ENCODE data around the gene ZW10.

Gene ZW10

DNA sequence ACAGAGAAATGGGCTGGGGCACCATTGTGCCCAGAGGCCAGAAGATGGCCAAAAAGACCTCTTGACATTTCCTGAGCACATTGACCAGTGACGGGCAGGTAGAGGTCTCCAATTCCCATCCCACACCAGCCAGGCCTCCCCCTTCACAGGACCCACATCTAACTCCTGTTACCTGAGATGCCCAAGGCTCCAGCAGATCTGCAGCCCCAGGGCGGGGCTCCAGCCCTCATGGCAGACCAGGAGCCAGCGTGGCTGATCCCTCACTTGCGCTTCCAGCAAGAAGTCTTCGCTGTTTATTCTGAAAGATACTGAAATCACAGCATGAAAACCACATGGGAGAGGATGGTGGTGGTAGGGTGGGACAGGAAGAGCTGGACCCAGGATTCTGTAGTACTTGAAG, 76.4 kb downstream of the ZW10 start:
- Histone ChIP-seq H3K9ac (ENCODE audit: low read length) (no peak overlapping the region), H2AK5ac (ENCODE audit: low read length, severe bottlenecking) (no peak overlapping the region), H3K23ac (ENCODE audit: low read length in 2 of 2) (no peak overlapping the region), H3K4me3 (ENCODE audit: insufficient read depth in 1 of 2, low read depth in 1 of 2, low read length in 2 of 2) (no peak overlapping the region), H3K79me1 (replicated peaks; ENCODE audit: low read length, poor library complexity, severe bottlenecking) (no peaks in the 10 kb centered on the region), H4K8ac (ENCODE audit: low read length) (no peak overlapping the region), H3K18ac (ENCODE audit: low read depth in 1 of 2, low read length in 2 of 2) (no peak overlapping the region), H3K4ac (ENCODE audit: low read depth in 1 of 2, low read length in 2 of 2) (no peak overlapping the region), H3K27ac (ENCODE audit: low read length, poor library complexity, severe bottlenecking) (no peak overlapping the region), H2AFZ (ENCODE audit: low read depth, low read length) (no peak overlapping the region), H2BK5ac (ENCODE audit: low read depth, low read length, poor library complexity, severe bottlenecking) (no peak overlapping the region), H4K91ac (ENCODE audit: low read length) (no peak overlapping the region), H2BK15ac (ENCODE audit: low read depth, poor library complexity, severe bottlenecking) (no peak overlapping the region), H3K4me2 (ENCODE audit: low read length, poor library complexity, severe bottlenecking) (no peak overlapping the region), H3K36me3 (ENCODE audit: control insufficient read depth in 1 of 2, insufficient read depth in 2 of 2, low read depth in 1 of 2, low read length in 2 of 2) (no peaks in the 10 kb centered on the region), H2BK120ac (ENCODE audit: low read depth, low read length) (no peak overlapping the region), H3K4me1 (ENCODE audit: control insufficient read depth, insufficient read depth, low read depth, low read length) (peaks cover 3% of the 10 kb centered on the region), H3K27me3 (ENCODE audit: control insufficient read depth in 1 of 2, insufficient read depth in 1 of 2, low read length in 2 of 2) (peaks cover 6 to 9% of the 10 kb centered on the region in 2 experiments), H3K14ac (ENCODE audit: low read length in 2 of 2) (no peak overlapping the region), H3K9me3 (ENCODE audit: control insufficient read depth, low read length) (no peaks in the 10 kb centered on the region), H2BK12ac (ENCODE audit: low read length in 2 of 2) (no peak overlapping the region)
- no peak for DNase-seq
- 86% methylated on average over 5 of the region's 5 CpGs for WGBS

GRCh38 chr11:113695207-113695606, 78.3 kb downstream of the ZW10 start:
- Histone ChIP-seq H3K4me1 (ENCODE audit: control insufficient read depth, insufficient read depth, low read depth, low read length) (peaks cover 10% of the 10 kb centered on the region), H4K91ac (ENCODE audit: low read length) (no peak overlapping the region), H2AFZ (ENCODE audit: low read depth, low read length) (no peak overlapping the region), H3K27ac (ENCODE audit: low read length, poor library complexity, severe bottlenecking) (no peak overlapping the region), H3K23ac (ENCODE audit: low read length in 2 of 2) (no peak overlapping the region), H4K8ac (ENCODE audit: low read length) (no peak overlapping the region), H3K14ac (ENCODE audit: low read length in 2 of 2) (no peak overlapping the region), H2BK5ac (ENCODE audit: low read depth, low read length, poor library complexity, severe bottlenecking) (no peak overlapping the region), H2AK5ac (ENCODE audit: low read length, severe bottlenecking) (no peak overlapping the region), H2BK15ac (ENCODE audit: low read depth, poor library complexity, severe bottlenecking) (no peak overlapping the region), H3K4ac (ENCODE audit: low read depth in 1 of 2, low read length in 2 of 2) (no peak overlapping the region), H3K4me2 (ENCODE audit: low read length, poor library complexity, severe bottlenecking) (no peak overlapping the region), H2BK120ac (ENCODE audit: low read depth, low read length) (no peak overlapping the region), H2BK12ac (ENCODE audit: low read length in 2 of 2) (no peak overlapping the region), H3K27me3 (ENCODE audit: control insufficient read depth in 1 of 2, insufficient read depth in 1 of 2, low read length in 2 of 2) (peaks cover 6 to 9% of the 10 kb centered on the region in 2 experiments), H3K18ac (ENCODE audit: low read depth in 1 of 2, low read length in 2 of 2) (no peak overlapping the region), H3K79me1 (replicated peaks; ENCODE audit: low read length, poor library complexity, severe bottlenecking) (no peaks in the 10 kb centered on the region), H3K9ac (ENCODE audit: low read length) (no peak overlapping the region), H3K4me3 (ENCODE audit: insufficient read depth in 1 of 2, low read depth in 1 of 2, low read length in 2 of 2) (no peak overlapping the region), H3K9me3 (ENCODE audit: control insufficient read depth, low read length) (no peaks in the 10 kb centered on the region), H3K36me3 (ENCODE audit: control insufficient read depth in 1 of 2, insufficient read depth in 2 of 2, low read depth in 1 of 2, low read length in 2 of 2) (no peaks in the 10 kb centered on the region)
- no peak for DNase-seq
- 100% methylated on average over 2 of the region's 4 CpGs for WGBS

- Histone ChIP-seq H3K36me3 (ENCODE audit: control insufficient read depth in 1 of 2, insufficient read depth in 2 of 2, low read depth in 1 of 2, low read length in 2 of 2) (peaks cover 0 to 3% of the 10 kb centered on the region in 2 experiments), H3K4ac (ENCODE audit: low read depth in 1 of 2, low read length in 2 of 2) (no peak overlapping the region), H2AK5ac (ENCODE audit: low read length, severe bottlenecking) (no peak overlapping the region), H3K27ac (ENCODE audit: low read length, poor library complexity, severe bottlenecking) (no peak overlapping the region), H3K4me3 (ENCODE audit: insufficient read depth in 1 of 2, low read depth in 1 of 2, low read length in 2 of 2) (no peak overlapping the region), H3K27me3 (ENCODE audit: control insufficient read depth in 1 of 2, insufficient read depth in 1 of 2, low read length in 2 of 2) (peaks cover 3 to 6% of the 10 kb centered on the region in 2 experiments), H3K23ac (ENCODE audit: low read length in 2 of 2) (no peak overlapping the region), H2AFZ (ENCODE audit: low read depth, low read length) (no peak overlapping the region), H3K4me1 (ENCODE audit: control insufficient read depth, insufficient read depth, low read depth, low read length) (peaks cover 10% of the 10 kb centered on the region), H2BK15ac (ENCODE audit: low read depth, poor library complexity, severe bottlenecking) (no peak overlapping the region), H3K79me1 (replicated peaks; ENCODE audit: low read length, poor library complexity, severe bottlenecking) (no peaks in the 10 kb centered on the region), H3K9me3 (ENCODE audit: control insufficient read depth, low read length) (no peaks in the 10 kb centered on the region), H3K18ac (ENCODE audit: low read depth in 1 of 2, low read length in 2 of 2) (no peak overlapping the region), H2BK12ac (ENCODE audit: low read length in 2 of 2) (no peak overlapping the region), H2BK120ac (ENCODE audit: low read depth, low read length) (no peak overlapping the region), H3K4me2 (ENCODE audit: low read length, poor library complexity, severe bottlenecking) (no peak overlapping the region), H2BK5ac (ENCODE audit: low read depth, low read length, poor library complexity, severe bottlenecking) (no peak overlapping the region), H4K91ac (ENCODE audit: low read length) (no peak overlapping the region), H3K9ac (ENCODE audit: low read length) (no peak overlapping the region), H4K8ac (ENCODE audit: low read length) (no peak overlapping the region), H3K14ac (ENCODE audit: low read length in 2 of 2) (no peak overlapping the region)
- 96% methylated on average over 12 of the region's 12 CpGs for WGBS
- no peak for DNase-seq
These were observed 79.1 kb downstream of the ZW10 start for GRCh38 chr11:113694390-113694789.

- H3K79me1 ChIP-seq (replicated peaks; ENCODE audit: low read length, poor library complexity, severe bottlenecking) = no peaks in the 10 kb centered on the region
- H3K18ac ChIP-seq (ENCODE audit: low read depth in 1 of 2, low read length in 2 of 2) = no peak overlapping the region
- H3K36me3 ChIP-seq (ENCODE audit: control insufficient read depth in 1 of 2, insufficient read depth in 2 of 2, low read depth in 1 of 2, low read length in 2 of 2) = peaks cover 0 to 3% of the 10 kb centered on the region in 2 experiments
- no peak overlapping the region for H3K23ac ChIP-seq (ENCODE audit: low read length in 2 of 2)
- H2BK15ac ChIP-seq (ENCODE audit: low read depth, poor library complexity, severe bottlenecking) = no peak overlapping the region
- no peak for DNase-seq
- H2AFZ ChIP-seq (ENCODE audit: low read depth, low read length) = no peak overlapping the region
- H3K9ac ChIP-seq (ENCODE audit: low read length) = no peak overlapping the region
- no peak overlapping the region for H3K27ac ChIP-seq (ENCODE audit: low read length, poor library complexity, severe bottlenecking)
- no peak overlapping the region for H2AK5ac ChIP-seq (ENCODE audit: low read length, severe bottlenecking)
- H2BK5ac ChIP-seq (ENCODE audit: low read depth, low read length, poor library complexity, severe bottlenecking) = no peak overlapping the region
- H3K14ac ChIP-seq (ENCODE audit: low read length in 2 of 2) = no peak overlapping the region
- H3K4ac ChIP-seq (ENCODE audit: low read depth in 1 of 2, low read length in 2 of 2) = no peak overlapping the region
- no peak overlapping the region for H3K4me2 ChIP-seq (ENCODE audit: low read length, poor library complexity, severe bottlenecking)
- H3K9me3 ChIP-seq (ENCODE audit: control insufficient read depth, low read length) = no peaks in the 10 kb centered on the region
- WGBS = 86% methylated on average over 10 of the region's 13 CpGs
- H4K8ac ChIP-seq (ENCODE audit: low read length) = no peak overlapping the region
- H3K4me1 ChIP-seq (ENCODE audit: control insufficient read depth, insufficient read depth, low read depth, low read length) = peaks cover 11% of the 10 kb centered on the region
- no peak overlapping the region for H2BK120ac ChIP-seq (ENCODE audit: low read depth, low read length)
- no peak overlapping the region for H2BK12ac ChIP-seq (ENCODE audit: low read length in 2 of 2)
- no peak overlapping the region for H4K91ac ChIP-seq (ENCODE audit: low read length)
- H3K4me3 ChIP-seq (ENCODE audit: insufficient read depth in 1 of 2, low read depth in 1 of 2, low read length in 2 of 2) = no peak overlapping the region
- H3K27me3 ChIP-seq (ENCODE audit: control insufficient read depth in 1 of 2, insufficient read depth in 1 of 2, low read length in 2 of 2) = peaks cover under 1 to 6% of the 10 kb centered on the region in 2 experiments
These were observed 80.5 kb downstream of the ZW10 start for GRCh38 chr11:113693030-113693429.

Data from mesenchymal stem cell (in vitro differentiated cells and primary cell).